ENCODE measurements around the gene LYRM9.

DNA sequence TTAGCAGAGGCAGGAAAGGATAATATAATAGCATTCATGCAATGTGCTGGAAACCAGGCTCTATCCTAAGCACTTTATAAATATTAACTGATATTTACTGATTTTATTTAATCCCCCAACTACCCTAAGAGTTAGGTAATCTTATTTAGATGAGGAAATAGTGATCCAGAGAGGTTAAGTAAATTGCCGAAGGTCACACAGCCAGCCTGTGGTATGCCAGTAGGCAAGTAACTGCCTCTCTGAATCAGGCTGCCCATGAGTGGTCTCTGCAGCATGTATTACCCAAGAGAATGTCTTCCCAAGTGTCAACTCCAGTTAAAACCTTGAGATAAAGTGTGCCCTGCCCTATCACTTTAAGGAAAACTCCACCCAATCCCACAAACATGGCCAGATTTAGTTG is 25.3 kb upstream of the LYRM9 start:
- TF ChIP-seq, protein P1, sequence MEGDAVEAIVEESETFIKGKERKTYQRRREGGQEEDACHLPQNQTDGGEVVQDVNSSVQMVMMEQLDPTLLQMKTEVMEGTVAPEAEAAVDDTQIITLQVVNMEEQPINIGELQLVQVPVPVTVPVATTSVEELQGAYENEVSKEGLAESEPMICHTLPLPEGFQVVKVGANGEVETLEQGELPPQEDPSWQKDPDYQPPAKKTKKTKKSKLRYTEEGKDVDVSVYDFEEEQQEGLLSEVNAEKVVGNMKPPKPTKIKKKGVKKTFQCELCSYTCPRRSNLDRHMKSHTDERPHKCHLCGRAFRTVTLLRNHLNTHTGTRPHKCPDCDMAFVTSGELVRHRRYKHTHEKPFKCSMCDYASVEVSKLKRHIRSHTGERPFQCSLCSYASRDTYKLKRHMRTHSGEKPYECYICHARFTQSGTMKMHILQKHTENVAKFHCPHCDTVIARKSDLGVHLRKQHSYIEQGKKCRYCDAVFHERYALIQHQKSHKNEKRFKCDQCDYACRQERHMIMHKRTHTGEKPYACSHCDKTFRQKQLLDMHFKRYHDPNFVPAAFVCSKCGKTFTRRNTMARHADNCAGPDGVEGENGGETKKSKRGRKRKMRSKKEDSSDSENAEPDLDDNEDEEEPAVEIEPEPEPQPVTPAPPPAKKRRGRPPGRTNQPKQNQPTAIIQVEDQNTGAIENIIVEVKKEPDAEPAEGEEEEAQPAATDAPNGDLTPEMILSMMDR (IDR thresholded peaks at IDR 0.05) = no peak
- no peak for TF ChIP-seq POLR2A (IDR thresholded peaks at IDR 0.05)
- no peak for TF ChIP-seq EP300 (IDR thresholded peaks at IDR 0.05)

Measured in sigmoid colon (tissue), 4 donors.